Adrenal gland (tissue), 12 donors: ENCODE results near the gene RNASE8. TPM values are rescaled to one million over a fixed set of nuclear protein-coding genes. Genes with fewer than 3 reads are reported as not detected.

ENCODE experiments used
- DNase-seq, 7 donors: peaks; one replicate each; pipeline ENCODE4 v3.0.0-alpha.2; 2019 to 2020
- H3K27ac ChIP-seq, 5 donors: fragments of 200-600 bp; sonication (generic) in 4 of 5; 1 replicate in 3 of 5; 2 replicates in 2 of 5; pipeline versions ENCODE4 v1.5.1 to v1.8.0; 2016 to 2020; ENCODE audit warnings: mild to moderate bottlenecking in 1 of 5
- H3K27me3 ChIP-seq: fragments of 200-600 bp; 2 replicates; pipeline ENCODE4 v1.8.0; 2021
- H3K36me3 ChIP-seq, 2 donors: fragments of 200-600 bp; replicated peaks in 1 of 2; 1 replicate in 1 of 2; 2 replicates in 1 of 2; pipeline versions ENCODE4 v1.5.1 to v1.8.0; 2018 to 2022
- H3K4me1 ChIP-seq, 2 donors: fragments of 200-600 bp; replicated peaks in 1 of 2; 1 replicate in 1 of 2; 2 replicates in 1 of 2; pipeline versions ENCODE4 v1.5.1 to v1.8.0; 2018 to 2021
- H3K4me3 ChIP-seq, 4 donors: fragments of 200-600 bp; sonication (generic) in 3 of 4; one replicate each; pipeline ENCODE4 v1.5.1; 2016 to 2018
- H3K9me3 ChIP-seq, 3 donors: fragments of 200-600 bp; sonication (generic) in 1 of 3; replicated peaks in 1 of 3; 1 replicate in 2 of 3; 2 replicates in 1 of 3; pipeline versions ENCODE4 v1.5.1 to v1.8.0; 2016 to 2021
- POLR2A ChIP-seq, 2 donors: fragments of 450-650 bp; IDR thresholded peaks; one replicate each; pipeline ENCODE4 v1.6.1; 2017; ENCODE audit warnings: antibody characterized with exemption in 2 of 2, mild to moderate bottlenecking in 2 of 2, moderate library complexity in 1 of 2
- WGBS, 4 donors: extraction: QIAGEN DNeasy Blood & Tissue Kit in 2 of 4; methylation state at CpG; one replicate each; pipeline versions ENCODE4 v1.1.5 to v1.1.7; 2013 to 2017; 5-methylcytosine and 5-hydroxymethylcytosine counted together
- intact Hi-C, 2 donors: fragments of 100-400 bp; cut with DNase I; formaldehyde crosslinking; loops; one replicate each; pipeline versions ENCODE4 v1.14.1 to v1.15.0; 2022 to 2023
- polyA plus RNA-seq, 3 donors: library from polyadenylated mRNA; stranded (reverse); fragments of 200-250 nt in 2 of 3; fragments of 350-450 nt in 1 of 3; fragmentation: Illumina TruSeq in 1 of 3; extraction: RNeasy Lipid Tissue Mini Kit (QIAGEN cat#74804) in 1 of 3; gene quantifications; one replicate each; pipeline ENCODE4 v1.2.3, GENCODE V29; 2013 to 2014
- total RNA-seq, 9 donors: library from RNA; depleted of rRNA in 4 of 9; stranded (reverse); fragments of >200 nt in 4 of 9; fragments of 120-200 nt in 1 of 9; fragmentation: NEBNext Ultra II Directional in 1 of 9; extraction: Animal tissue kit (Norgen Biotek cat#: 25700) in 1 of 9; gene quantifications; one replicate each; pipeline versions ENCODE4 v1.1.0 to v1.2.4, GENCODE V29; 2013 to 2023
- TF ChIP-seq, protein P1 (sequence below), 6 experiments: fragments of 450-650 bp in 4 of 6; fragments of 200-600 bp in 2 of 6; sonication (generic) in 1 of 6; IDR thresholded peaks; 1 replicate in 5 of 6; 2 replicates in 1 of 6; pipeline versions ENCODE4 v1.5.1 to v1.8.0; 2016 to 2021; ENCODE audit warnings: antibody characterized with exemption in 6 of 6, mild to moderate bottlenecking in 2 of 6, moderate library complexity in 1 of 6
- donor health status: healthy with polysubstance abuse.
- donor health status: Bipolar disorder and iron deficiency.
- donor health status: DM: yes; HTN: yes; CAD: no.
- donor health status: DM: no; HTN: no; CAD: no.
- donor health status: DM: no; HTN: no; CAD: no.
- donor health status: DM: yes; HTN: yes; CAD: no.

The RNASE8 gene
- total and polyA plus RNA-seq, 12 donors = not detected

DNA sequence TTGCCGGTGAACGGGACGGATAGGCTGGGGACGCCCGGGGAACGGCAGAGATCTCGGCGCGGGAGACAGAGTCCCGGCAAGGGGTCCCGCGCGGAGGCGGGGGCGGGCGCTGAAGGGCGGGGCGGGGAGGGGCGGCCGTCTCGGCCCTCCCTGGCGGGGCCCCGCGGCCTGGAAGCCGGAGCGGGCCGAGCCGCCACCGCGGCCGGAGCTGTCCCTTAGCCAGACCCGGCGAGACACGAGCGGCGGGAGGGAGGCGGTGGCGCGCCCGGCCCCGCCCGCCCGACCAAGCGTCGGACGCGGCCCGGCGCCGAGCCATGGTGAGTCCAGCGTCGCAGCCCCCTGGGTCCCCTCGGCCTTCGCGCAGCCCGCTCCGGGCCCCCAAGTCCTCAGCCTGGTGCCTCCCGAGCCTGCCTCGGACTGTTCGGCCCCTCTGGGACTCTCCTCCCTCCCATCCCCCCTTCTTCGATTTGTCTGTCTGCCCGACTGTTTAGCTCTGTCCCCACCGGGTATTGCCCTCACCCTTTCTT, 12.5 kb downstream of the RNASE8 start, which contains the start of gene ARHGEF40:
Gene ARHGEF40 (plus strand): TSS at position 222 of the 527 bp plus-strand sequence. CDS start 93 bp downstream, at position 315.
- intact Hi-C loops = no loop called here
- TF ChIP-seq, protein P1, sequence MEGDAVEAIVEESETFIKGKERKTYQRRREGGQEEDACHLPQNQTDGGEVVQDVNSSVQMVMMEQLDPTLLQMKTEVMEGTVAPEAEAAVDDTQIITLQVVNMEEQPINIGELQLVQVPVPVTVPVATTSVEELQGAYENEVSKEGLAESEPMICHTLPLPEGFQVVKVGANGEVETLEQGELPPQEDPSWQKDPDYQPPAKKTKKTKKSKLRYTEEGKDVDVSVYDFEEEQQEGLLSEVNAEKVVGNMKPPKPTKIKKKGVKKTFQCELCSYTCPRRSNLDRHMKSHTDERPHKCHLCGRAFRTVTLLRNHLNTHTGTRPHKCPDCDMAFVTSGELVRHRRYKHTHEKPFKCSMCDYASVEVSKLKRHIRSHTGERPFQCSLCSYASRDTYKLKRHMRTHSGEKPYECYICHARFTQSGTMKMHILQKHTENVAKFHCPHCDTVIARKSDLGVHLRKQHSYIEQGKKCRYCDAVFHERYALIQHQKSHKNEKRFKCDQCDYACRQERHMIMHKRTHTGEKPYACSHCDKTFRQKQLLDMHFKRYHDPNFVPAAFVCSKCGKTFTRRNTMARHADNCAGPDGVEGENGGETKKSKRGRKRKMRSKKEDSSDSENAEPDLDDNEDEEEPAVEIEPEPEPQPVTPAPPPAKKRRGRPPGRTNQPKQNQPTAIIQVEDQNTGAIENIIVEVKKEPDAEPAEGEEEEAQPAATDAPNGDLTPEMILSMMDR (IDR thresholded peaks at IDR 0.05) = no peak
- peak; percentile 60 to 77 for TF ChIP-seq POLR2A (IDR thresholded peaks at IDR 0.05)
- H3K4me1 ChIP-seq = peaks cover 25 to 29% of the 10 kb centered on the region in 2 donors
- H3K27me3 ChIP-seq = no peaks in the 10 kb centered on the region
- H3K36me3 ChIP-seq = peaks cover 0 to 23% of the 10 kb centered on the region in 2 donors
- H3K27ac ChIP-seq = peak within 1 kb of the TSS; percentile 43 to 93 (median 85)
- H3K4me3 ChIP-seq = peak within 1 kb of the TSS; percentile 14 to 88 (median 58)
- WGBS, 4 donors = 0 to 3% (median 1%) methylated on average over 15 to 63 of the region's 63 CpGs
- peak; percentile 62 to 77 (median 74) for DNase-seq
- no peaks in the 10 kb centered on the region for H3K9me3 ChIP-seq

DNA sequence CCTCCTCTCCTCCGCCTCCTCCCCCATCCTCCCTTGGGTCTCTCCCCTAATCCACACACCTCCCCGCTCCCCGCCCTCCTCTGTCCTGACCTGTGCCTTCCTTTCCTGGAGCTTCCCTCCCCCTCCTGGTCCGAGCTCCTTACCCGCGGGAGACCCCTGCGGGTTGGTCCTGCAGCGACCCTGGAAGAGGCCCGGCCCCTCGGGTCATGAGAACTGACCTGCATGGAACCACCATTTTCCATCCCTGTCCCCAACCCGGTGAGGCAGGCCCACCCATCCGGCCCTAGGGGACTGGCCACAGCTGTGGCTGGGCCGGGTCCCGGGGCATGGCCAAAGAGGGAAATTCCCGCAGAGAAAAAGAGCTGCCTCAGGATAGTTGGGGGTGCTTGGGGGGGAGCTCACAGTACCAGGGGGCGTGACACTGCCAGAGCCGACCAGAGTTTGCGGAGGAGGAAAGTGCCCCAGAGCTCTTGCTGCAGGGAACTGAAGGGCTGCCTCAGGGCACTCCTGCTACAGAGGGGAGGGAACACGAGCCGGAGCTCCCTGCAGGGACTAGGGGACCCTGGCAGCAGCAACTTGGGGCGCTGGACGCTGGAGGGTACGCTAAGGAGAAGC, 13.1 kb downstream of the RNASE8 start:
- TF ChIP-seq POLR2A (IDR thresholded peaks at IDR 0.05) = no peak
- TF ChIP-seq, protein P1 (IDR thresholded peaks at IDR 0.05) = no peak
- Histone ChIP-seq H3K36me3 (peaks cover 0 to 29% of the 10 kb centered on the region in 2 donors), H3K4me3 (peak overlapping the region; percentile 14 to 88 (median 58)), H3K4me1 (peaks cover 25 to 29% of the 10 kb centered on the region in 2 donors), H3K27me3 (no peaks in the 10 kb centered on the region), H3K27ac (peak overlapping the region; percentile 43 to 93 (median 85)), H3K9me3 (no peaks in the 10 kb centered on the region)
- WGBS, 4 donors = 0 to 1% (median 1%) methylated on average over 20 to 23 of the region's 23 CpGs
- intact Hi-C loops = no loop called here
- peak; percentile 43 to 65 (median 55) for DNase-seq

DNA sequence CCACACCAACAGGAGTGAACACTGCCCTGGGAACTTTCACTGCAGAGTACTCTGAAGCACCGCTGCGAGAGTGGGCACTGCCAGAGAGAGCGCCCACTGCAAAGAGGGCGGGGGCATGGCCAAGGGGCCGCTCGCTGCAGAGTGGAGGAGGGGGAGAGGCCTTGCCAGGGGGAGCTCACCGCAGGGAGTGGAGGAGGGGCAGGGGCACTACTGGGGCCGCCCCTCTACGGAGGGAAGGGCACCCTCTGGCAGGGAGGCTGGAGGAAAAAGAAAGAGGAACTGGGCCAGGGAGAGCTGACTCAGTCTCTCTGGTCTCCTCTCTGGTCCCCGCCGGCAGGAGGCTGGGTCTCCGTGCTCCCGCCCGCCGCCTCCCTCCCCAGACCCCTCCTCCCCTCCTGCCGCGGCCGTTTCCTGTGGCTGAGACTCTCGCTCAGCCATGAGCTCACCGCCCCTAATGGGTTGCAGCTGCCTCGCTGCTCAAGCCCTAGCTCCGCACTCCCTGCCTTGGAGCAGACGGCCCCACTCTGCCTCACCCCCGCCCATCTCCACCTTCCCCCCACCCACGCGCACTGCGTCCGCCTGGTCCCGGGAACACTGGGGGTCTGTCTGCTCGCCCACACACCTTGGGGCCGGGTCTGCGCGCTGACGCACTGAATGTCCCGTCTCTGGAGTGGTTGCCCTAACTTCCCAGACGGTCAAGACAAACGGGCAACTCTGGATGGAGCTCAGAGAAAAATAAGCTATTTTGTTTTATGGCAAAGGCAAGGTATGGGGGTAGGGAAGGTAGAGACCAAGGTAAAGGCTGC, 13.8 kb downstream of the RNASE8 start:
- peak; percentile 84 to 93 (median 90) for DNase-seq
- WGBS, 4 donors = 0 to 1% (median 0%) methylated on average over 1 to 37 of the region's 37 CpGs
- H3K9me3 ChIP-seq = no peaks in the 10 kb centered on the region
- H3K27me3 ChIP-seq = no peaks in the 10 kb centered on the region
- peak overlapping the region; percentile 49 to 88 (median 62) for H3K4me3 ChIP-seq
- H3K4me1 ChIP-seq = peaks cover 25 to 29% of the 10 kb centered on the region in 2 donors
- H3K27ac ChIP-seq = peak overlapping the region; percentile 43 to 93 (median 85)
- peaks cover 0 to 36% of the 10 kb centered on the region in 2 donors for H3K36me3 ChIP-seq
- TF ChIP-seq, protein P1 (IDR thresholded peaks at IDR 0.05) = peak in 1 of 6 experiments; percentile 16
- peak in 1 of 2 donors; percentile 71 for TF ChIP-seq POLR2A (IDR thresholded peaks at IDR 0.05)
- intact Hi-C loops = no loop called here

DNA sequence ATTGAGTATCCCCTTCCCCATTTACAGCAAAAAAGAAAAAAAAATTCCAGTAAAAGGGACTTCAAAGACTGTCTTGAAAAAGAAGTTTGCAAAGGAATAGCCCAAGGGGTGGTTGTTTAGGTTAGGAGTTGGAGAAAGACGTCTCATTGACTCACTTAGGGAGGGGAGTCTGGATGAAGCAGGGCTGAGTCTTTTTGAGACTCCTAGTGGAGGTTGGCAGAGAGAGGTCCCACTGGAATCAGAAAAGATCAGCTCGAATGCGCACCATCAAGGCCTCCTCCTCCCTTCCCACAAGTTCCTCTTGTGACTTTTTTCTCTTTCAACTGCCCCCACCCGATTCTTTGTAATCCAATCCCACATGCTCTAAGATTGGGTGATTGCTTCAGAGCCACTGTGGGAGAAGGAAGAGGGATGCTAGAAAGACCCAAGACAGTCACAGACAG, 14.4 kb downstream of the RNASE8 start:
- peak in 2 of 7 donors; percentile 29 to 44 for DNase-seq
- Histone ChIP-seq H3K4me3 (peak overlapping the region in 3 of 4 donors; percentile 58 to 88 (median 67)), H3K4me1 (peaks cover 25 to 29% of the 10 kb centered on the region in 2 donors), H3K27me3 (no peaks in the 10 kb centered on the region), H3K9me3 (no peaks in the 10 kb centered on the region), H3K36me3 (peaks cover 0 to 42% of the 10 kb centered on the region in 2 donors), H3K27ac (peak overlapping the region; percentile 43 to 93 (median 85))
- 9 to 17% (median 11%) methylated on average over 4 of the region's 4 CpGs for WGBS, 4 donors
- intact Hi-C loops = no loop called here
- no peak for TF ChIP-seq POLR2A (IDR thresholded peaks at IDR 0.05)
- TF ChIP-seq, protein P1 (IDR thresholded peaks at IDR 0.05) = peak in 3 of 6 experiments; percentile 11 to 24 (median 12)
